Mucosa of descending colon (tissue), 3 donors: ENCODE data around the gene PCSK5. TPM values are rescaled to one million over a fixed set of nuclear protein-coding genes. Genes with fewer than 3 reads are reported as not detected.

Experiments
- ATAC-seq: fragments of 200-7000 bp; cut with Tn5 transposase; one replicate; pipeline ENCODE4 v1.9.1; 2020; ENCODE audit warnings: mild to moderate bottlenecking, moderate library complexity
- DNase-seq, 3 donors: peaks; one replicate each; pipeline ENCODE4 v3.0.0-alpha.2; 2020
- H3K36me3 ChIP-seq: fragments of 200-600 bp; one replicate; pipeline ENCODE4 v1.8.0; 2021; ENCODE audit warnings: low read depth, mild to moderate bottlenecking
- H3K4me1 ChIP-seq: fragments of 200-600 bp; one replicate; pipeline ENCODE4 v1.8.0; 2021; ENCODE audit warnings: low read depth, mild to moderate bottlenecking
- H3K4me3 ChIP-seq: fragments of 200-600 bp; one replicate; pipeline ENCODE4 v1.8.0; 2021; ENCODE audit warnings: mild to moderate bottlenecking
- H3K9me3 ChIP-seq: fragments of 200-600 bp; one replicate; pipeline ENCODE4 v1.8.0; 2021; ENCODE audit warnings: mild to moderate bottlenecking
- intact Hi-C, 2 donors: fragments of 100-400 bp; cut with DNase I in 1 of 2; cut with micrococcal nuclease in 1 of 2; formaldehyde crosslinking; loops; one replicate each; pipeline versions ENCODE4 v1.11.0 to v1.11.1; 2022; cut with DNase I, micrococcal nuclease
- total RNA-seq, 3 donors: library from RNA; stranded (reverse); fragmentation: NEBNext Ultra II Directional in 2 of 3; extraction: Animal tissue kit (Norgen Biotek cat#: 25700) in 2 of 3; gene quantifications; one replicate each; pipeline versions ENCODE4 v1.2.1 to v1.2.4, GENCODE V29; 2021 to 2023
- TF ChIP-seq, protein P1 (sequence below): fragments of 200-600 bp; IDR thresholded peaks from one replicate; pipeline ENCODE4 v1.8.0; 2022; ENCODE audit warnings: antibody characterized with exemption, mild to moderate bottlenecking
- donor health status: DM: no; HTN: no; CAD: no; lungs with moderate emphysema.
- donor health status: DM: no; HTN: no; CAD: no.
- donor health status: DM: no; HTN: yes; CAD: no.

Gene PCSK5
- total RNA-seq, 3 donors from 2014 or later, result 44.3 to 82.0 (median 53.3) TPM

DNA sequence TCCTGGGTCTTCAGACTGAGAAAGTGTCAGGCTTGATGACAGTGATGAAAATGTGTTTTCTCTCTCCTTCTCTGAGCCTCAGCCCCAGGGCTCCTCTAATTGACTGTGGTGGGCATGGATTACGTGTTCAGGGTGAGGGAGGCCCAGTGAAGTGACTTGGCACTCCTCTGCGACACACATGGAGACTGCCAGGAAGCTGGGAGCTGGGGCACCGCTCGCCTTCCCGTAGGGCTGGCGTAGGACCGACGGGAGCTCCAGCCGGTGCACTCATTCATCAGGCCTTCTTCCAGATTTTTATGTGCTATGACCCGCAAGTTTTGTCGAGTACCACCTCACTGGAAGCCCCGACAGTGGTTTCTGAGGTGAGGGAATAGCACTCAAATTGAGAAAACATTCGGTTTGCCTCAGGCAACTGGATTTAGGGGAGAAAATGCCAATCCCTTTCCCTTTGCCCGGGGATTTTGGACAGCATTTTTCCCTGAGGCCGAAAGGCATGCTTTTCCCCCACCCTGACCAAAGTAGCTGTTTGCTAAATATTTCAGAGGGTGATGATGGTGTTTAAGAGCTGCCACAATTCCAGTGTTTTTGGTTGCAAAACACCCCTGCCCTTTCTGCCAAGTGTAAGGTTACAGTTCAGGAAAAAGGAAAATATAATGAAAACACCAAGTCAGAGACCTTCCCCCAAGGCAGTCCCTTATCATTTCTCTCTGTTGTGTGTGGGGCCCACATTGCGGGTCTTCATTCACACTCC is 83.7 kb downstream of the PCSK5 start:
- H3K4me1 ChIP-seq, result no peaks in the 10 kb centered on the region
- intact Hi-C loops, result no loop called here
- ATAC-seq, result no peak
- H3K4me3 ChIP-seq, result no peak overlapping the region
- TF ChIP-seq, protein P1, sequence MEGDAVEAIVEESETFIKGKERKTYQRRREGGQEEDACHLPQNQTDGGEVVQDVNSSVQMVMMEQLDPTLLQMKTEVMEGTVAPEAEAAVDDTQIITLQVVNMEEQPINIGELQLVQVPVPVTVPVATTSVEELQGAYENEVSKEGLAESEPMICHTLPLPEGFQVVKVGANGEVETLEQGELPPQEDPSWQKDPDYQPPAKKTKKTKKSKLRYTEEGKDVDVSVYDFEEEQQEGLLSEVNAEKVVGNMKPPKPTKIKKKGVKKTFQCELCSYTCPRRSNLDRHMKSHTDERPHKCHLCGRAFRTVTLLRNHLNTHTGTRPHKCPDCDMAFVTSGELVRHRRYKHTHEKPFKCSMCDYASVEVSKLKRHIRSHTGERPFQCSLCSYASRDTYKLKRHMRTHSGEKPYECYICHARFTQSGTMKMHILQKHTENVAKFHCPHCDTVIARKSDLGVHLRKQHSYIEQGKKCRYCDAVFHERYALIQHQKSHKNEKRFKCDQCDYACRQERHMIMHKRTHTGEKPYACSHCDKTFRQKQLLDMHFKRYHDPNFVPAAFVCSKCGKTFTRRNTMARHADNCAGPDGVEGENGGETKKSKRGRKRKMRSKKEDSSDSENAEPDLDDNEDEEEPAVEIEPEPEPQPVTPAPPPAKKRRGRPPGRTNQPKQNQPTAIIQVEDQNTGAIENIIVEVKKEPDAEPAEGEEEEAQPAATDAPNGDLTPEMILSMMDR, result no peak
- H3K9me3 ChIP-seq, result no peaks in the 10 kb centered on the region
- H3K36me3 ChIP-seq, result no peaks in the 10 kb centered on the region
- no peak for DNase-seq

DNA sequence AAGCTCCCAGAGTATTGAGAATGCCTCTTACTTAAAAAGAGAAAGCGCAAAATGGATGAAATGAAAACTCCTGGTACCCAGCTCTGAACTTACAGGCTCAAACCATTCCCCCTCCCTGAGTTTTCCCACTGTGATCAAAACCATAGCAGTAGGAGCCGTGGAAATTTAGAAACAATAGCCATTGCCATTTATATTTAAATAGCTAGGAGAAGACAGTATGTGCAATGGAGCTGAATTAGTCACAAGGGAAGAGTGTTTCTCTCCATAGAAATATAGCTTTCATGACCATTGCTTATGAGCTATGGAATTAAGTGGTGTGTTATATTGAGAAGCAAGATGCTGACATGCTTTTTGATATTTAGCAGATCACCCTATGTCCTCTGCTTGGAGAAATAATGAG is 84.6 kb downstream of the PCSK5 start:
- Histone ChIP-seq H3K4me3 (no peak overlapping the region), H3K9me3 (no peaks in the 10 kb centered on the region), H3K4me1 (no peaks in the 10 kb centered on the region), H3K36me3 (no peaks in the 10 kb centered on the region)
- DNase-seq, result no peak
- no peak for ATAC-seq
- TF ChIP-seq, protein P1, result no peak
- intact Hi-C loops, result no loop called here

DNA sequence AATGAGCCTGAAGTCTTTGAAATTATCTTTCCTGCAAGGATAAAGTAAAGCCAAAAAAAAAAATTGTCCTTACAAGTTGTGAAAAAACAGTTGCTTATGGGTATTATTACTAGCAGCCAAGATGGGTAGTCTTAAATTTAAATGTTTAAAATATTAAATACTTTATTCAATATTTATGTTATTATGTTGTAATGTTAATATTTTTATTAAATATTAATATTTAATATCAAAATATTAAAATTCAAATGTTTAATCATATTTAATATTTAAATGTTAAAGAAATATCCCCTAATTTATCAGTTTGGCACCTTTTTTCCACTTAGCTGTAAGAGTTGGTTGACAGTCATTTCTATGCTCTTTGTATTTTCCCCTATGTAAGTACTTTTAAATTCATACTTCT is 86.1 kb downstream of the PCSK5 start:
- no peak overlapping the region for H3K4me3 ChIP-seq
- TF ChIP-seq, protein P1, result no peak
- no peaks in the 10 kb centered on the region for H3K36me3 ChIP-seq
- intact Hi-C loops, result no loop called here
- no peak for ATAC-seq
- DNase-seq, result no peak
- no peaks in the 10 kb centered on the region for H3K9me3 ChIP-seq
- no peaks in the 10 kb centered on the region for H3K4me1 ChIP-seq

DNA sequence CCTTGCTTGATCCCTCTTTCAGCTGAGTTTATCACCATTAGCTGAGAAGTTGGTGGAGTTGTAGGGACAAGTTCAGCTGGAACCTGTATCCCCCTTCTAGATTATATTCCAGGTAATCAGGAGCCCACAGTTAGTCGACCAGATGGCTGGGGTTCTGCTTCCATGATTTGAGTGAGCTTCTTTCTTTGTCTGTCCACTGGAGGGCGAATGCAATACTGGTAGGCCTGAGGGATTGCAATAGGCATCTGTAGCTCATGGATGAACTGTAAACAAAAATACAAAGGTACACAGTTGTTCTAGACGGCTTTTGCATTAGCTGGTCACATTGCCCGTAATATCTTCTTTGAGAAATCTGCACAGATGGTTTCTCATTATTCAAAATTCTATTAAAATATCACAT is 88.9 kb downstream of the PCSK5 start:
- Histone ChIP-seq H3K9me3 (no peaks in the 10 kb centered on the region), H3K36me3 (no peaks in the 10 kb centered on the region), H3K4me3 (no peak overlapping the region), H3K4me1 (peaks cover 7% of the 10 kb centered on the region)
- peak; percentile 50 for ATAC-seq
- peak in 1 of 3 donors; percentile 38 for DNase-seq
- intact Hi-C loops, result no loop called here
- TF ChIP-seq, protein P1, result no peak

DNA sequence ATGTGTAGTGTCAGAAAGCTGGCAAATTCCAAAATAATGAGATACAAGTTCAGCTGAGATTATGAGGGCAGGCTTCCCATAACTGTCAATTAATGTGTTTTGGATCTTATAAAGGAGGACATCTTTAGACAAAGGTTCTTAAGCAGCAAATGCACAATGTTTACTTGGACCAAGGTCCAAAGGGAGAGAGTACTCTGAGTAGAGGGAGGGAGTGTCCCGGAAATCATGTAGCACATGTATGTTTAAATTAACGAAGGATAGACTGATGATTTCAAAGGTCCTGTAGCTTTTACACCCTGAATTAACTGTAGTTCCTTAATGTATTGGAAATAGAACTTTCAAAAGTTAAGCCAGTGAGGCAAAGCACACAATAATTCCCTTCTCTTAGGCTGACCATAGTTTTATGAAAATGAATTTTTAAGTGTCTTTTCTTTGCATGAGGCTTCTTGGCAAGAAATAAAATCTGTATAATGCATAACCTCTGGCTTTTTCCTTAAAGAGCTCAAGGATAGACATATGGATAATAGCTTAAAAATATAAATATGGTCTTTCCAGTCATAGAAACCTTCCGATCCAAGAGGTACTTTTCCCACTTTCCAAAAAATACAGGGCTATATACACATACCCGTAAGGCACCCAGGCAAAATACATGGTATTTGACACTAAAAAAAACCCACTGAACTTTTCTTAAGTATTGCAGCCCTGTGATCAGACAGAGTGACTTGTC is 93.0 kb downstream of the PCSK5 start:
- Histone ChIP-seq H3K4me3 (no peak overlapping the region), H3K4me1 (peaks cover 7% of the 10 kb centered on the region), H3K9me3 (no peaks in the 10 kb centered on the region), H3K36me3 (no peaks in the 10 kb centered on the region)
- DNase-seq (peak in 1 of 3 donors; percentile 59), ATAC-seq (peak; percentile 97)
- TF ChIP-seq, protein P1, result no peak
- intact Hi-C loops, result no loop called here
